ENCODE results near the gene HS1BP3. TPM values are rescaled to one million over a fixed set of nuclear protein-coding genes. Genes with fewer than 3 reads are reported as not detected.

The HS1BP3 gene
- total RNA-seq, 1 donor from 2014 or later, result 33.2 TPM

DNA sequence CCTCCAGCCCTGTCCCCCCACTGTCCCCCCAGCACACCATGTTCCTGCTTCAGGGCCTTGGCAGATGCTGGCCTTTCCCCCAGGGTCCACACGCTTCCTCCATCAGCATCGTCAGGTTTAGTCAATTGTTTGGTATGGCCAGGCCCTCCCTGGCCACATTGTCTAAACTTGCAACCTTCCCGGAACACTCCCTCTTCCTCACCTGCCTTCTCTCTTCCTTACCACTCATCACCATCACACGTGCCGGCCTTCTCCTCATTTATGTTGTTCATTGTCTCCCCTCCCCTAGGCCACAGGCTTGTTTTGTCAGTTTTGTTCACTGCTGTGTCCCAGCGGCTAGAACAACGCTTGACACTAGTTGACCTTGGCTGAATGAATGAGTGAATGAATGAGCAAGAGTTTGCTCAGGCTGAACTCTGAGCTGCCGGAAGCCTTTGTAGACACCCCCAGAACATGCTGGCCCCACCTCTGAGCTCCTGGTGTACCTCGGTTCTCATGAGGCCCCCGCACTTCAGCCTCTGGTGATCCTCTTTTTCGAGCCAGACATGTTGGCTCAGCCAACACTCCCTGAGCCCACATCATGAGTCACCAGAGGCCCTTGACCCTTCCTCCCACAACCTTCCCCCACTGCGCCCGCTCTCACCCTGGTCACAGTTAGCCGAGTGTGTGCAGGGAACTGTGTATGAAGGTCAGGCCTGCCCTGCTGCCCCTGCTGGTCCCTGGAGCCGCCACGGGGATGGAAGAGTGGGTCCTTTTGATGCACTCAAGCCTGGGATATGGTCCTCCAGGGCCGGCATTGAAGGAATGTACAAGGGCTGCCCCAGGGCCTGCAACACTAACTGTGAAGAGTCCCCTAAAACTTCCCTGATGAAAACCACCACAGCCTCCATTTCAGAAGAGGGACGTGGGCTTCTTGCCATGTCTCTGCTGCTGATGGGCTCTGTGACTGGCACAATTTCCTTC lies 57.5 kb downstream of the HS1BP3 start:
- no peaks in the 10 kb centered on the region for H3K27me3 Mint-ChIP-seq (ENCODE audit: low read depth)
- H3K9me3 Mint-ChIP-seq (ENCODE audit: low read depth), result no peaks in the 10 kb centered on the region
- peaks cover 77% of the 10 kb centered on the region for H3K4me1 Mint-ChIP-seq (ENCODE audit: low read depth)
- H3K36me3 Mint-ChIP-seq (ENCODE audit: low read depth), result no peaks in the 10 kb centered on the region
- peak; percentile 88 for DNase-seq (ENCODE audit: low spot score)
- TF ChIP-seq, protein P1, sequence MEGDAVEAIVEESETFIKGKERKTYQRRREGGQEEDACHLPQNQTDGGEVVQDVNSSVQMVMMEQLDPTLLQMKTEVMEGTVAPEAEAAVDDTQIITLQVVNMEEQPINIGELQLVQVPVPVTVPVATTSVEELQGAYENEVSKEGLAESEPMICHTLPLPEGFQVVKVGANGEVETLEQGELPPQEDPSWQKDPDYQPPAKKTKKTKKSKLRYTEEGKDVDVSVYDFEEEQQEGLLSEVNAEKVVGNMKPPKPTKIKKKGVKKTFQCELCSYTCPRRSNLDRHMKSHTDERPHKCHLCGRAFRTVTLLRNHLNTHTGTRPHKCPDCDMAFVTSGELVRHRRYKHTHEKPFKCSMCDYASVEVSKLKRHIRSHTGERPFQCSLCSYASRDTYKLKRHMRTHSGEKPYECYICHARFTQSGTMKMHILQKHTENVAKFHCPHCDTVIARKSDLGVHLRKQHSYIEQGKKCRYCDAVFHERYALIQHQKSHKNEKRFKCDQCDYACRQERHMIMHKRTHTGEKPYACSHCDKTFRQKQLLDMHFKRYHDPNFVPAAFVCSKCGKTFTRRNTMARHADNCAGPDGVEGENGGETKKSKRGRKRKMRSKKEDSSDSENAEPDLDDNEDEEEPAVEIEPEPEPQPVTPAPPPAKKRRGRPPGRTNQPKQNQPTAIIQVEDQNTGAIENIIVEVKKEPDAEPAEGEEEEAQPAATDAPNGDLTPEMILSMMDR (IDR thresholded peaks at IDR 0.05), result no peak
- peak overlapping the region; percentile 82 for H3K27ac Mint-ChIP-seq (ENCODE audit: unreplicated experiment)
- no peak overlapping the region for H3K4me3 Mint-ChIP-seq (ENCODE audit: unreplicated experiment)

DNA sequence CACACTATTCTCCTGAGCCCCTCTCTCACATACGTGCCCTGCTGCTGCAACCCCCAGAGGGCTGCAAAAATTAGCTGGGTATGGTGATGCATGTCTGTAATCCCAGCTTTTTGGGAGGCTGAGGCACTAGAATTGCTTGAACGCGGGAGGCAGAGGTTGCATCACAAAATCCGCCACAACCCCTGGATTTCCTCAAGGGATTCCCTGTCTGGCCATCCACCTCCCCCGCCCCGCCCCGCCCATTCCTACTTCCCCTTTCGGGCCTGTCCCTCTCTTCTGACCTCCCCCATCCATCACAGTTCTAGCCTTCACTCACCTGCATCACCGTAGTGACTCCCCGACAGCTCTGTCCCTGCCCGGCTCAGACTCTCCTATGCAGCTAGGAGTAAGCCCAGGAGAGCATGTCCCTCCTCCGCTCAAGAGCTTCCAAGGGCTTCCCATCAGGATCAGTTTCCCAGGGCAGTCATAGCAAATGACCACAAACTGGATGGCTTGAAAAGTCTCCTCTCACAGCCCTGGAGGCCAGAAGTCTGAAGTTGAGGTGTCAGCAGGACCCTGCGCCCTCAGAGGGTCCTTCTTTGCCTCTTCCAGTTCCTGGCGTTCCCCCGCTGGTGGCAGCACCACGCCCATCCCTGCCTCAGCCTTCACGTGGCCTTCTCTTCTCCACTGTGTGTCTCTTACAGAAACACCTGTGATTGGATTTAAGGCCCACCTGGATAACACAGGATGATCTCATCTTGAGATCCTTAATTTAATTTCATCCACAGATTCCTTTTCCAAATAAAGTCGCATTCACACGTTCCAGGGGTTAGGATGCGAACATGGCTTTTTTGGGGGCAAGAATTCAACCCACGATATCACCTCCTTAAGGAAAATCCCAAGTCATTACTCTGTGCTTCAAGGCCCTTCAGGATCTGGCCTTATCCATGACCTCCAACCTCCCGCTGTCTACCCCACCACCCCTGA lies 58.5 kb downstream of the HS1BP3 start:
- TF ChIP-seq, protein P1 (IDR thresholded peaks at IDR 0.05), result peak; percentile 14
- Mint-ChIP-seq H3K27ac (ENCODE audit: unreplicated experiment) (no peak overlapping the region), H3K9me3 (ENCODE audit: low read depth) (no peaks in the 10 kb centered on the region), H3K4me1 (ENCODE audit: low read depth) (peaks cover 68% of the 10 kb centered on the region), H3K27me3 (ENCODE audit: low read depth) (no peaks in the 10 kb centered on the region), H3K4me3 (ENCODE audit: unreplicated experiment) (no peak overlapping the region), H3K36me3 (ENCODE audit: low read depth) (no peaks in the 10 kb centered on the region)
- peak; percentile 56 for DNase-seq (ENCODE audit: low spot score)

DNA sequence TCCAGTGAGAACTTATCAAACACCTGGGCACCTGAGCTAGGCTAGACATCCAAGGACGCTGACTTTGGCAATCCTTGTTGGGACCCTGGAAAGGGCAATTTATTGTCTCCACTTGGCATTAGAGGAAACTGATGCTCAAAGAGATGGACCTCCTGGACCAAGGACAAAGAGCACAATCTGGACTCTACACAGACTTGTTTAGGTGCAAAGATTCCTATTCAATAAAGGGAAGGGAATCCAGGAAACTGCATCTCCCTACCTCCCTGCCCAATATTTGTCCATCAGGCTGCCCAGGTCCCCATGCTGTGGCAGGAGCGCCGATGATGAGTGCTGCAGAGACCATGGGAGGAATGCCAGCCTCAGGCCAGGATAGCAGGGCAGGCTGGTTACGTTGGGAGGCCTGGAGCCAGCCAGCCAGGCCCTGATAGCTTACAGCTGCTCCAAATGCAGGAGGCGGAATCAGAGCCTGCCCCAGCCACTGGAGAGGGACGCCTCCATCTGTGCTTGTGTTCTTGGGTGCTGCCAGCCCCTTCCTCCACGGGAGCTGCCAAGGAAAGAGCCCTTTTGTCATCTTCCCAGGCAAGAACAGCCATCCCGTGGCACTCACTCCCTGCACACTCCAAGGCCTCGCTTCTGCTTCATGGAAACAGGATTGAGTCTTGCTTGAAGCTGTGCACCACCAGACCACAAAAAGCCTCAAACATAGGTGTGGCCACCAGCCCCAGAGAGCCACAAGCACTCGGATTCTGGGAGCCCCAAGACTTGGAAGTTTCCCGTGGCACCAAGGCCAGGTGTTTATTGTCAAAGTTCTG lies 60.0 kb downstream of the HS1BP3 start:
- H3K36me3 Mint-ChIP-seq (ENCODE audit: low read depth), result no peaks in the 10 kb centered on the region
- no peak overlapping the region for H3K4me3 Mint-ChIP-seq (ENCODE audit: unreplicated experiment)
- no peaks in the 10 kb centered on the region for H3K9me3 Mint-ChIP-seq (ENCODE audit: low read depth)
- H3K27me3 Mint-ChIP-seq (ENCODE audit: low read depth), result no peaks in the 10 kb centered on the region
- TF ChIP-seq, protein P1 (IDR thresholded peaks at IDR 0.05), result no peak
- DNase-seq (ENCODE audit: low spot score), result peak; percentile 59
- H3K4me1 Mint-ChIP-seq (ENCODE audit: low read depth), result peaks cover 60% of the 10 kb centered on the region
- H3K27ac Mint-ChIP-seq (ENCODE audit: unreplicated experiment), result peak overlapping the region; percentile 4

DNA sequence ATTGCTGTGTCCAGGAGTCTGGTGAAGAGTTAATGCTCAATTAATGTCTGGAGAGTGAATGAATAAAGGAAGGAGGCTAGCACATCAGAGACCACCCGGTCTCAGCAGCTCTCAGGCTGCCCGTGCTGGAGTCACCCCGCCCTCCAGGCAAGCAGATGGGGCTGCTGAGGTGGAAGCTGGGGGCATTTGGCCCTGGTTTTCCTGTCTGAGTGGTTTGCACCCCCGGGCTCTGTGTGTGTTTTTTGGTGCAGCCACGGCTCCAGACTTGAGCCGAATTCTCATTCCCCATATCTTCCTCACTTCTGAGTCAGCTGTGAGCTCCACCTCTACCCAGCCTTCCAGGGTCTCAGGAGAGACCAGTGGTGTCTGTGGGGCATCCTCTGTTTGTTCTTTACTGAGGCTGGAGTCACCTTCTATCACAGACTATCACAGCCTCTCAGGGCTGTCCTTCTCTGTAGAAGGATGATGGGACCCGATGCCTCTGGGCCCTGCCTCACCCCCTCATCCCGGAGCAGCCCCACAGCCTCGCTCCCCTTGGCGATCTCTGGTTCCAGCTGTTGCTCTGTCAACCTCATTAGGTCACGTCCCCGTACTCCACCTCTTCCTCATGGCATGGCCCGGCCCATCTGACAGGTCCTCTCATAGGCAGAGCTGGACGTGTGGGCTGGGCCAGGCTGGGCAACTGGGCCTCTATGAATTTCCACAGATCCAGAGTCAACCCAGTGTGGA lies 60.8 kb downstream of the HS1BP3 start:
- H3K4me1 Mint-ChIP-seq (ENCODE audit: low read depth), result peaks cover 60% of the 10 kb centered on the region
- peak overlapping the region; percentile 22 for H3K27ac Mint-ChIP-seq (ENCODE audit: unreplicated experiment)

More for the DNA sequence above, 60.8 kb downstream of the HS1BP3 start:
- H3K27me3 Mint-ChIP-seq (ENCODE audit: low read depth), result no peaks in the 10 kb centered on the region
- no peak overlapping the region for H3K4me3 Mint-ChIP-seq (ENCODE audit: unreplicated experiment)
- H3K36me3 Mint-ChIP-seq (ENCODE audit: low read depth), result no peaks in the 10 kb centered on the region
- peak; percentile 59 for DNase-seq (ENCODE audit: low spot score)
- TF ChIP-seq, protein P1 (IDR thresholded peaks at IDR 0.05), result no peak
- H3K9me3 Mint-ChIP-seq (ENCODE audit: low read depth), result no peaks in the 10 kb centered on the region
